SIG-M5 treated with dmso at 0.1 percent for 504 hours (cell line): ENCODE results near the gene NPFF.
A peak's percentile ranks its signal among the peaks of the same experiment; 100 is the strongest.
"Not testable (repeated sequence)": the region's sequence is repeated elsewhere in the genome, so short reads cannot be mapped to it uniquely, and the experiment has no call there.

ENCODE experiments used
- DNase-seq: peaks from one replicate; lab custom pipeline; 2025; ENCODE audit not compliant: unreplicated experiment; lab: John Stamatoyannopoulos, UW

NPFF gene

DNA sequence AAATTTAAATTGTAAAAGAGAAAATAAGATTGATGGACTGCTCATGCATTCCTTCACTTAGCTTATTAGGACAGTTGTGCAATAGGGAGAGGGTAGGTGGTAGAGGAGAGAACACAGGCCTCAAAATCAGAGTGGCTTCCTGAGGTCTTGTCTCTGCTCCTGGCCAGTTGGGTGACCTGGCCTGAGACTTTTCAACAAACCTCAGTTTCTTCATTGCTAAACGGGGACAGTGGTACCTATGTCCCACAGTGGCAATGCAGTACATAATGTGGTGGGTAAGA lies 10.6 kb downstream of the NPFF start:
- no peak for DNase-seq

DNA sequence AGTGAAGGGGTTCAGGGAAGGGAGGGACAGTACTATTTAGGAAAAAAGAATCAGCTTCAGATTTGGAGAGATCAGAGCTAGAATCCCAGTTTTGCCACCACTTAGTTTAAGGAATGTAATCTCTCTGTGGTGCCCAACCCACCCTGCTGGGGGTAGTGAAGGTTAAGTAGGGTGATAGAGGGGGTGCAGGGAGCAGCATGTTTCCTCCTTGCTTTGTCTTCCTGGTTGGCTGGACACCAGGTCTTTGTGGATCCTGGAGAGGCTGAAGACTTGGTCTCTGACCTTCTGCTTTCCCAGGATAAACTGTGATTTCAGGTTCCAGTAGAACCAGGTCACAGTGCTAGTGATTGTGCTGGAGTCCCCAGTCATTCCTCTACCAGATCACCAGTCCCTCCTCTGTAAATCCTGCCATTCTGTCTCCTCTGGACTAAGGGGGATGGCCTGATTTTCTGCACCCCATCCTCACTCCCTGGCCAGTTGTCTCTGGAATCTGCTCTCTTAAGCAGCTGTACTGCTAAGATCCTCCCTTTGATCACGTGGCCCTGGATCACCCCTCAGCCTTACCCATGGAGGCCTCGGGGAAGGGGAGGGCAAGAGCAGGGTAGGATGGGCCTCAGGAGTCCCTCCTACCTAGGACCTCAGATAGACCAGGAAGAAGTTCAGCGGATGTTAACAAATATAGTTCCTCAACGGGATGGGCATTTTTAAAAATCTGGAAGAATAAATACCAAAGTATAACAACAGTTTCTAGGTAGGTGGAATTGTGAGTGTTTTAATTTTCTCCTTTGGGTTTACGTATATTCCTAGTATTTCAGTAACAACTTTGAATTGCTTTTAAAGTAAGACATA lies 11.2 kb downstream of the NPFF start:
- DNase-seq = peak; percentile 80

DNA sequence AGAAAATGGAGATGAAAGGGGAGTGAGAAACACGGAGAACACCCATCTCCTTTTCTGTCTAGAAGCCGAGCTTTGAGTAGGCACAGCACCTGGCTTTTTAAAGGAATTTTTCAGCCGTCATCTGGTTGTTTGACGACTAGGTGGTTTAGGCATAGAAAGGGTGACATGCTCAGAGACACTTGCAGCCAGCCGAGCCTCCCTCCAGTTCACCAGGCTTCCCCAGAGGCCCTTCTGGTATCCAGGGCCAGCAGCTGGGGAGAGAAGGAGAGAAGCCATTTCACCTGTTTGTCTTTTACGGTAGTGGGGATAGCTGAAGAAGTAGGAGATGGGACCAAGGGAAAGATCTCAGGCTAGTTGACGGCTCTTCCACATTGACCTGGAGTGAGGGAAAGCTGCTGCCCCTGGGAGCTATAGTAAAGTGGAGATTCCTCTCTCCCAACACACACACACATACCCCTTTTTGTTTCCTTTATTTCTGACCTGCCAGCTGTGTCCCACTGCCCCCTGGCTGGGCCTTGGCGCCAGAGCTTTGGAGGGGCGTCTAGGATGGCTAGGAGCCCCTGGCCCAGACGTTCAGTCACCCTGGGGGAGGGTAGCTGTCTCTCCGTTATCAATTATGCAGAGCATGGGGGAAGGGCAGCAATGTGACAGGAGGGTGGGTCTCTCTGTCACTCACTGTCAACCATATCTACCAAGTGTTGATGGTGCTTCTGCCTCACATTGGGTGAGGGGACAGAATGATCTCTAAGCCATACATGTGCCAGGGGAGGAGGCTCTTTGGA lies 13.5 kb downstream of the NPFF start:
- DNase-seq = no peak

DNA sequence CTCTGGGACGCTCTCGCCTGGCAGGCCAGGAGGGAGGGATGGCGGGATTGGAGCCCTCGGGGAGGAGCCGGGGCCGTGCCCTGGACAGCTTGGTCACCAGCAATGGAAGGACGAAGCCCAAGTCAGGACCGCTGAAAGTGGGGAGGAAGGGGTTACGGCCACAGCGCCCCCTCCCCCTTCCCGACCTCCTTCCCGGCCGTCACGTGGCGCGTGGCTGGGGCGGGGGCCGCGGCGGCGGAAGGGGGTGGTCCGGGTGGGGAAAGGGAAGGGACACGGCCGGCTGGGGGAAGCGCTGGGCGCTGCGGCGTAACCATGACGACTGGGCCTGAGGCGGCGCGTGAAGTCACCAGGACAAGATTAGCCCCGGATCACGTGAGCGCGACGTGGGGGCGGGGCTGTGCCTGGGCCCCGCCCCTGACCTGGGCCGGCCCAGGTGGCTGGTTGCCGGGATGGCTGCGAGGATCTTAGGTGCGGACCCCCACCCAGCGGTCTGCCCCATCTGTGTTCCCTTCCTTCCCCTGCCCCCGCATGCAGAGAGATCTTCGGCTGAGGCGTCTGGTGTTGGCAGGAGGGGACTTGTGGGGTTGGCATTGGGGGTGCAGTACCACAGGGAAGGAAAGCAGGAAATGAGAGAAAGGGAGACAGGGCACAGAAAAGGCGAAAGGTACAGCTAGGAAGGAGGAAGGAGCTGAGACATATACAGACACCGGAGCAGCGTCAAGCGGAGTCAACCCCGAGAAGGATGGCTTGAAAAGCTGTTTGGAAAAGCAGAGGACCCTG lies 14.3 kb downstream of the NPFF start:
- DNase-seq = peak; percentile 82

DNA sequence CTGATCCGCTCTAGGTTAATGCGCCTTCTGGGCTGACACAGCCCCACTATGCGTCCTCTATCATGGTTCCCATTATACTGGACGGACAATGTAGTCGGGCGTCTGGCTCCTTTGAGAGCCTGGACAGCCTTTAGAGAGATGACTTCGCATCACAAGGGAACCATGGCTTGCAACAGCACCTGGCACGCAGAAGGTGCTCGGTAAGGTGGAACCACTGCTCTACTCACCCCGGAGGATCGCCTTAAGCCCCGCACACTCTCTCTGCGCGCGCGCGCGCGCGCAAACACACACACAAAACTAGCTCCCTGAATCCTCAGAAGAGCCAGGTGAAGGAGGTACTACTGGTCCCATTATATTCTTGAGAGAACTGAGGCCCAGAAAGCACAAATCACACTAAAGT lies 15.1 kb downstream of the NPFF start:
- DNase-seq = no peak

DNA sequence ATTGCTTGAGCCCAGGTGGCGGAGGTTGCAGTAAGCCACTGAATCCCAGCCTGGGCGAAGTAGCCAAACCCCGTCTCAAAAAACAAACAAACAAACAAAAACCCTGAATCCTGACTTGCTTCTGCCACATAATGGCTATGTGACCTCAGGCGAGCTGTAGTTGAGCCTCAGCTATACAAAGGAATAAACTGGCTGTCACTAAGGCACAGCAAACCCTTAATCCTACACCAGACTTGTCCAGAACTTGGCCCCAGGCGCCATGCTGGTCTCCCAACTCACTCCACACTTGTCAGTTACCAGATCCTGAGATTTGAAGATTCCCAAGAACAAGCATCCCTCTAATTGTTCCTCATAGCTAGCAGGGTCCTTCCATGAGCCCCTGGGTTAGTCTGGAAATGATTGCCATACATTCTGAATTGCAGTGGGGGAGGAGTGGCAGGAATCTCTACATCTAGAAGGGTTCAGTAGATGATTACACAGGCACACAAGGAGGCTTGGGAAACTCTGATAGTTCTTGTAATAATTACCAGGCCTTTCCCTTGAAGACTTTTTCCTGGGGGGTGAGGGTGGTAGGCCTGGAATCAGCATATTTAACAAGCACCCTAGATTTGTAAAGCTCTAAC lies 17.9 kb downstream of the NPFF start:
- DNase-seq = no peak

DNA sequence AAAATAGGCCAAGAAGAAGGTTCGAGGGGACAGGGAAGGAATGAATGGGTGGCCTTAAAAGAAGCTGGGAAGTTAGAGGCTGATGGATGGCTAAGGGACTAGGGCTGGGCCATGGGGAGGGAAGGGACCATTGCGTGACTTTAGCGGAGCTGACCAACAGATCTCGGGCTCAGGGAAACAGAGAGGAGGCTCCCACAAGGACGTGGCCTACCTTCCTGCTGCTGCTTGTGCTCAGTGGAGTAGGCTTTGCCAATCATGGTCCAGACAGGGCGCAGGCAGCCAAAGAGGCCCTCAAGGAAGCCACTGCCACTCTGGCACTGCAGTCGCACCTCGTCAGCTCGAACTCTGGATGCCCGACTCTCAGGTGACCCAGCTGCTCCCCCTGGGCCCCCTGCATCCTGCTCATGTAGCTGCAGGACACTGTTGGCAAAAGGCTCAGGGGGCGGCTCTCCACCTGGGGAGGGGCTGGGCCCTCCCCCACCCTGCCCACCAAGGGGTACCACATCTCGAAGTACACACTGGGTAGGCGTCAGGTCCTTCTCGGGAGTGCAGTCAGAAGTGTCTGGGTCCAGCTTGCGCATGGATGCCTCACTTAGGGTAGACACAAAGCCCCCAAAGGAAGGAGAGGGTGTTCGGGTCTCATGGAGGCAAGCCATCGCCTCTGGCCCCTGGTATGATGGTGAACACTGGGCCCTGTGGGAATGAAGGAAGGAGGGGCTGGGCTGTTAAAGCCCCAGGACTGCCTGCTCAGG lies 20.4 kb downstream of the NPFF start:
- DNase-seq = no peak

DNA sequence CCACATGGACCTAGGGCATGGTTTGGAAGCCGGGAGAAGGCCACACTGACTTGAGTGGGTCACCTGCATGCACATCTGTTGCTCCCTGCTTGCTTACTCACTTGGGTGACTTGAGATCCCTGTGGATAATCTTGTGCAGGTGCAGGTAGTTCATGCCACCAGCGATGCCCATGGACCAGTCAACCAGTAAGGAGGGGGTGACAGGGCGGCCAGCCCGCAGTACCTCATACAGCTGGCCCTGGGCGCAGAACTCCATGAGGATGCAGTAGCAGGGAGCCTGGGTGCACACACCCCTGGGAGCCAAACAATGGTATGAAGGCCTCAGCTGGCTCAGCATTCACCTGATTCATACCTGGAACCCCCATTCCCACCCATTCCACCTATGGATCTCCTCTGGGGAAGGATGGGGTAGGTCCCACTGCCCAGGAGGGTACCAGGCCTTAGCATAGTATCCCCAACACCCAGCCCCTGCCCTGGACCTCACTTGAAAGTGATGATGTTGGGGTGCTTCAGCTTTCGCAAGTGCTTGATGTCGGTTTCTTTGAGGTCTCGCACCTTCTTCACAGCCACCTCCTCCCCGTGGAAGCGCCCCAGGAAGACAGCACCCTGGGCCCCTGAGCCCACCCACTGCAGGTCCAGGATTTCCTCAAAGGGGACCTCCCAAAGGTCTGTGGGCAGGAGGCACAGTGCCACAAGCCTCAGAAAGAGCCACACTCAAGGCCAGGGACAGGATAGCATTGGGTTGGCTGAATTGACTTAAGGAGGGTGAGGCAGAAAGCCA lies 21.1 kb downstream of the NPFF start:
- no peak for DNase-seq

DNA sequence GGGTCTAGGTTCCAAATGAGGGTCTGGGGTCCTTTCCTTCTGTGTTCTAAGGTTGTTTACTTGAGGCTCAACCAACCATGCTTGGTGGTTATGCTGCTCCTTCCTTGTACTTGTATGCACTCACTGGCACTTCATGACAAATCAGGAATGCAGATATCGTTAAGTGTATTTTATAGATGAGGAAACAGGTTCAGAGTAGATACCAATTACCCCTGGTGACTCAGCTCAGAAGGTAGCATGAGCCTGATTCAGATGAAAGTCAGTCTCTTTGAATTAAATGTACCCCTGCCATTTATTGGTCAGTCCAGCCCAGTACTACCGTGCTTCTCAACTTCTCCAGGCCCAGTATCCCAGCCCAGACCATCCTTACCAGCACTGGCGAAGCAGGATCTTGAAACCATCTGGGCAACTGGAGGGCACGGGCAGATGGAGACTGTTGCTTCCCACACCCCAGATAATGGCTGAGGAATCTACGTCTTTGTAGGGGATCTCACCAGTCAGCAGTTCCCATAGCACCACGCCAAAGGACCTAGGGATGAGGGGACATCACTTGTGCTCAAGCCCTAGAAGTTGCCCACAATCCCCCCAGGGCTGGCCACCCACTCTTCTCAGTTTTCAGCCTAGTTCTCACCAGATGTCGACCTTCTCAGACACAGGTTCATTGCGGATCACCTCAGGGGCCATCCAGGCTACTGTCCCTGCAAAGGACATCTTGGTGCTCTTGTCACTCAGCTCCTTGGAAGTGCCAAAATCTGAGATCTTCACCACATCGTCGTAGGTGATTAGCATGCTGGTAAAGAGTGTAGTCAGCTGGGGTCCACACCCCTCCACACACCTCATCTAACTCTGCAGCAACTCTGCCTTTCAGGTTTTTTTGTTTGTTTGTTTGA lies 22.4 kb downstream of the NPFF start:
- DNase-seq = no peak

DNA sequence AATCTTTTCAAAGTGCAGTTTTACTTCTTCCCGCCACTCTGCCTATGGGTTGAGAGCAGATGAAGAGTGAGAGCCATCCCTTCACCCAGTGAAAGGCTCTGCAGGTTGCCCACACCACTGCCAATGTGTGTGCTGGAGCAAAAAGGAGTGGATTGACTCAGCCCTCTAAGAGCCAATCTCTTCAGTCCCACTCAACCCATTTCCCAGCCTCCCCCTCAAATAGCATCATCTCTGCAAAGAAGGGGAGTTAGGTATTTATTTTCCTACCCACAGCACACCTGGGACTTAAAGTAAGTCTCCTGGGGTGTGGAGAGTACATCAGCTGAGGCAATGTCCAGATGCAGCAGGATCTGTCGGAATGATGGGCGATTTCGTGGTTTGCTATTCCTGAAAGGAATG lies 23.3 kb downstream of the NPFF start:
- DNase-seq = no peak

DNA sequence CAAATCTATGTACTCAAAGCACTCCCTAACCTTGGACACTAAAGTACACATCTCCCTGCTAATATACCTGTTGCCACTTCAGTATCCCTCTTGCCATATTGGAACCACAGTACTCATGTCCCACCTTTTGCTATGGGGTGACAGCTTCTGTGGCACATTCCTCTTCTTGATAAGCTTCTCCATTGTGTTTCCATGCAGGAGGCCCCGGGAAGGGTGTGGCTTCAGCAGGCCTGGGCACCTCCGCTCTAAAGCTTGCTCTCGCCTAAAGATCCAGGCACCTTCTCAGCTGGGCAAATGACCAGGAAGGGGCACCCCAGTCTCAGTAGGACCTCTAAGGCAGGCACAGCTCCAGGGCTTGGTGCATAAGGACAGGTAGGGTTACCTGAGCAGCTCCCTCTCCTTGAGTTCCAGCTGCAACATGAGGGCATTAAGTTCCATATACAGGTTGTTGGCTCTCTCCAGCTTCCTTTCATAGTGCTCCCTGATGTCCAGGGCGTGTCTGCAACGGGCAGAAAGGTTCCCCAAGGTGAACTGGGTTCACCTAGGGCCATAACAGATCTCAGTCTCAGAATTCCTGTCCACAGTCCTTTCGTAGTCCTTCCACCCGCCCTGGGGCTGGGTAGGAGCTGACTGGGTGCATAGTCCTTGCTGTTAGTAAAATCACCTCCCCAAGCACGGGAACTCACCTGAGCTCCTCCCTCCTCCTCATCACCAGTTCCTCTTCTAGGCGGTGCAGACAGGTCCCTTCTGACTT lies 23.9 kb downstream of the NPFF start:
- no peak for DNase-seq

DNA sequence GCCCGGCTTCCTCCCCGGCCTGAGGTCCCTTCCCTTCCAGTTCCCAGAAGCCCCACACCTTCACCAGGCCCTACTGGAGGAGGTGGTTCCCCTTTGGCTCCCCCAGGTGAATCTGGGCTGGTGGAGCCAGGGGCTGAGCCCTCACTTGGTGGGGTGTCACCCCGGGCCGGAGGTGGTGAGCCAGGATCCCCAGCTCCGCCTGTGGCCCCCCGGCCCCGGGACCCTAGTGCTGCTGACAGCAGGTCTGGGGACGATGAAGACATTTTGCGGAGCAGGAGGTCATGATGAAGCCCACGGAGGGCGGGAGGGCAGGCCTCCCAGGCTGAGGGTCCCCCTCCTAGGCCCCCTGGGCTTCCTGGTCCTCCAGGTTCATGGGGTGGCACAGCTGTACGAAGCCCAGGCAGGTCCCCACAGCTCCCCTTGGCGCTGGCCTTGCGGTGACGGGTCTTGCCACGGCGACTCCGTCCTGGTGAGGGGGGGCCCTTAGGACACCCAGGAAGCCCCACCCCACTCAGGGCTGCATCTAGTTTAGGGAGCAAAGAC lies 24.6 kb downstream of the NPFF start:
- no peak for DNase-seq

DNA sequence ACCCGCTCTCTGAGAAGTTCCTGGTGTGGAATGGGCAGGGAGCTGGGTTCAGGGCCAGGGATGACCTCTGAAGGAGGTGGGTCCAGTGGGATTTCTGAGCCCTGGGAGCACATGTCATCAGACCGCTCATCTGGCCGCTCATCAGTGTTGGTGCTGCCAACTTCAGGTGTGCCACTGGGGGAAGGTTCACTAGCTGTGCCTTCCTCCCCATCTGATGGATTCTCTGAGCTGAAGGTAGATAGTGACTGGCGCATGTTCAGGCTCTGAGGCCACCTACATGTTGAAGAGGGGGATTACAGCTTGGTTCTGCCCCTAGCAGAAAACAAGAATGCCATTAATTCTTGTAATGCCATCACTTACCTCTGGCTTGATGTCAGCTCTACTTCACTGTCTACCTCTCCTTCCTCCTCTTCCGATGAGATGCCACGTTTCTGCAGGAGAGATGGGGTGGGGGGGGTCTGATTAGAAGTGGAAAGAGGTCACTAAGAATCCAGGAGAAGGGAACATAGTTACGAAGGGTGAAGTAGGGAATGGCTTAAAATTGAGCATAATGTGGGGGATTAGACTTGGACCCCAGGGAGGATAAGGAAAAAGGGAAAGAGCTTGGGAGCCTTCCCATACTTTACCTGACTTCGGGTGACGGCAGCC lies 25.2 kb downstream of the NPFF start:
- peak; percentile 27 for DNase-seq

DNA sequence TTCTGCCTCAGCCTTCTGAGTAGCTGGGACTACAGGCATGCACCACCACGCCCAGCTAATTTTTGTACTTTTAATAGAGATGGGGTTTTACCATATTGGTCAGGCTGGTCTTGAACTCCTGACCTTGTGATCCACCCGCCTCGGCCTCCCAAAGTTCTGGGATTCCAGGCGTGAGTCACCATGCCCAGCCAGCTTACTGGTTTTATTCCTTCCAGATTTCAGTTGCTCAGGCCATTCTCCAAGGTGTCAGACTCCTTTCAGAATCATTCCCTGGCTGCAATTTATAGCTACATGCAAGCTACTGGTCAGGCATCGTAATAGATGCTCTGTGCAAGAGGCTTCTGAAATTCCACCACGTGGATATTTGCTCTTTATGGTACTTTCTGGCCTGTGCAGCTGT lies 25.8 kb downstream of the NPFF start:
- not testable (repeated sequence) for DNase-seq

DNA sequence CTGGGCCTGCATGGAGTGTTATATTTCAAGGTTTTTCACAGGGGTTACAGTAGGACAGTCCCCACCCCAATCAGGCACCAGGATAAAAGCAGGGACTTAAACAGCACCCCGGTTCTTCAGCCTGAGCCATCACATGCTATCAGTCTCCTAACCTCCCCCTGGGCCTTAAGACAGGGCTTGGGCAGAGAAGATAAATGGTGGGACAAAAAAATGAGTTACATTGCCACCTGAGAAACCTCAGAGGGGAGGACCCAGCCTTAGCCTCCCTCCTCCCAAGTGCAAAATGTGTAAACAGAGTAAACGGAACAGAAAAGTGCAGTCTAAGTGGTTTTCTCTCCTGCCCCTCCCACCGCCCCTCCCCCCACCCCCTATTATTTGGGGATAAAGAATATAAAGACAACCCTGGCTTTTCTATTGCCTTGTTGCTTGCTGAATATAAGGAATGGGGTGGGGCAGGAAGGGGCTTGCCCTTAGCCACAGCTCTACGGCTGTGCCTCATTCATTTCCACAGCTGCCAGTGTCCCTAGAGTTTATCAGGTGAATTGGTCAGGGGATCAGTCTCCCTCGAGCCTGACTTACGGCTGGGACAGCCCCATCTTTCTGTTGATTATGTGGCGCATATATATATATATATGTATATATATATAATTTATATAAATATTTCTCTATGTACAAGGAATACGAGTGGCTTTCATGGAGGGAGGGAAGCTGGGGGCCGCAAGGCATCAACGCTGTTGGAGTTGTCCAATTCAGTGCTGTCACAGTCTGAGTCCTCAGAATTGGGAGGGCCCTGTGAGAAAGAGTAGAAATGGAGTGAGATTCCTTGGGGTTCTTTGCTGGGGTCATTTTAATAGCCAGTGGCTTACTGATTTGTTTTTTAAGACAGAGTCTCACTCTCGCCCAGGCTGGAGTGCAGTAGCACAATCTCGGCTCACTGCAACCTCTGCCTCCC lies 26.5 kb downstream of the NPFF start:
- DNase-seq = no peak

DNA sequence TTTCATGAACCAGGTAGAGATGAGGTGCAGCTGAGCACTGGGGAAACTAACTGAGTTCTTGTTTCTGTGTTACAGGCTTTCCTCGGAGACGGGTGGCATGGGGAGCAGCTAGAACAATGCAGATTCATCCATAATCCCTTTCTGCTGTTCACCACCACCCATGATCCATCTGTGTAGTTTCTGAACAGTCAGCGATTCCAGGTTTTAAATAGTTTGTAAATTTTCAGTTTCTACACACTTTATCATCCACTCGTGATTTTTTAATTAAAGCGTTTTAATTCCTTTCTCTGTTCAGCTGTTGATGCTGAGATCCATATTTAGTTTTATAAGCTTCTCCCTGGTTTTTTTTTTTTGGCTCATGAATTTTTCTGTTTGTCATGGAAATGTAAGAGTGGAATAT lies 28.0 kb downstream of the NPFF start:
- no peak for DNase-seq
